Transverse colon (tissue), 4 donors: ENCODE measurements around the gene PTPN2. TPM values are rescaled to one million over a fixed set of nuclear protein-coding genes. Genes with fewer than 3 reads are reported as not detected.

ENCODE experiments used
- DNase-seq: peaks from one replicate; pipeline ENCODE4 v3.0.0-alpha.2; 2019
- H3K27ac ChIP-seq, 4 donors: fragments of 200-600 bp; sonication (generic); 2 replicates each; pipeline ENCODE4 v1.5.1; 2016 to 2018; ENCODE audit warnings: inconsistent platforms in 4 of 4
- H3K27me3 ChIP-seq: fragments of 200-600 bp; sonication (generic); 2 replicates; pipeline ENCODE4 v1.5.1; 2017; ENCODE audit warnings: inconsistent platforms
- H3K36me3 ChIP-seq, 4 donors: fragments of 200-600 bp; sonication (generic); 2 replicates each; pipeline ENCODE4 v1.5.1; 2017 to 2019; ENCODE audit warnings: inconsistent platforms in 4 of 4
- H3K4me1 ChIP-seq, 4 donors: fragments of 200-600 bp; sonication (generic); 2 replicates each; pipeline ENCODE4 v1.5.1; 2017 to 2020; ENCODE audit warnings: inconsistent platforms in 4 of 4
- H3K4me3 ChIP-seq, 4 donors: fragments of 200-600 bp; sonication (generic); 1 replicate in 1 of 4; 2 replicates in 3 of 4; pipeline versions ENCODE4 v1.5.1 to v1.6.1; 2017 to 2019; ENCODE audit warnings: inconsistent platforms in 4 of 4
- H3K9me3 ChIP-seq, 2 donors: fragments of 200-600 bp; sonication (generic); 2 replicates each; pipeline ENCODE4 v1.5.1; 2017 to 2019; ENCODE audit warnings: inconsistent platforms in 2 of 2
- CTCF ChIP-seq, 5 experiments: fragments of 200-600 bp in 3 of 5; fragments of 450-650 bp in 2 of 5; sonication (generic) in 3 of 5; IDR thresholded peaks; 1 replicate in 2 of 5; 2 replicates in 3 of 5; pipeline ENCODE4 v1.5.1; 2016 to 2017; ENCODE audit warnings: antibody characterized with exemption in 5 of 5, inconsistent platforms in 3 of 5, mild to moderate bottlenecking in 2 of 5, moderate library complexity in 1 of 5
- EP300 ChIP-seq: sonication (generic); formaldehyde crosslinking; IDR thresholded peaks from one replicate; pipeline ENCODE4 v1.6.1; 2017; ENCODE audit warnings: antibody characterized with exemption, low read depth
- POLR2A ChIP-seq: fragments of 450-650 bp; IDR thresholded peaks from one replicate; pipeline ENCODE4 v1.6.1; 2016; ENCODE audit warnings: antibody characterized with exemption, mild to moderate bottlenecking, moderate library complexity
- POLR2AphosphoS5 ChIP-seq, 3 donors: sonication (generic); formaldehyde crosslinking; IDR thresholded peaks; one replicate each; pipeline ENCODE4 v1.6.1; 2016; ENCODE audit warnings: antibody characterized with exemption in 3 of 3
- WGBS, 2 donors: methylation state at CpG; one replicate each; pipeline ENCODE4 v1.1.5; 2018; ENCODE audit warnings: low coverage in 1 of 2; 5-methylcytosine and 5-hydroxymethylcytosine counted together
- in situ Hi-C, 4 donors: fragments of 200-750 bp; cut with MboI; loops; one replicate each; pipeline versions ENCODE4 v1.15.0 to v1.15.1; 2017; ENCODE audit warnings: low sequenced_read_pairs in 3 of 4, low pct_ligation_motif_present in 1 of 4, low pct_unique_long_range_greater_than_20kb in 1 of 4
- intact Hi-C: fragments of 100-400 bp; cut with DNase I; formaldehyde crosslinking; loops from one replicate; pipeline ENCODE4 v1.15.1; 2023; ENCODE audit warnings: low total_unique reads
- total RNA-seq, 4 donors: library from RNA; depleted of rRNA; stranded (reverse); fragments of >200 nt; gene quantifications; one replicate each; pipeline ENCODE4 v1.1.0, GENCODE V29; 2016

The PTPN2 gene
- total RNA-seq, 4 donors from 2014 or later = 10.5 to 65.7 (median 46.1) TPM

DNA sequence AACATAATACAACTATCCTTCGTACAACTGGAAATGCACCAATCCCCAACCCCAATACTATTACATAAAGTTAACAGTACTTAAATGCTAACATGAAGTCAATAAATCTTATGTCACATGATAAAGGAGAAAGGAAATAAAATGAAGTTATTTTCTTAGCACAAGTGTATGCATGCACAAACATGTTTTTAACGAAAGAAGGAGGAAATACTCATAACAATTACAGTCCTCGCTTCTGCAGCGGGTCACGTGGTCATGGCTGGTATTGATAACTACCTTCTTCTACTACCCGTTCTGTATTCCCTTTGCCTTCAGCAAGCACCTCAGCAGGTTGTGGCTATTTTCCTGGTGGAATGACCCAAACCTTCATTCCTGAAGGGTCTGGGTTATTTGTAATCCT, 129.5 kb downstream of the PTPN2 start:
- DNase-seq = no peak
- intact Hi-C loops = no loop called here
- Histone ChIP-seq H3K27me3 (no peaks in the 10 kb centered on the region), H3K36me3 (no peaks in the 10 kb centered on the region), H3K27ac (no peak overlapping the region), H3K4me1 (no peaks in the 10 kb centered on the region), H3K4me3 (no peak overlapping the region), H3K9me3 (no peaks in the 10 kb centered on the region)
- no peak for TF ChIP-seq EP300
- no peak for TF ChIP-seq CTCF (IDR thresholded peaks at IDR 0.05)
- TF ChIP-seq POLR2A = no peak
- TF ChIP-seq POLR2AphosphoS5 (IDR thresholded peaks at IDR 0.05) = no peak
- in situ Hi-C loops = loop anchor here in 1 of 4 donors (10.0 kb wide), 1 partner anchor 60 kb away; no protein-coding TSS in a partner anchor
- 82 to 87% methylated on average over 5 to 6 of the region's 6 CpGs for WGBS, 2 donors

GRCh38 chr18:12751891-12752290, 132.1 kb downstream of the PTPN2 start:
- DNase-seq = no peak
- Histone ChIP-seq H3K9me3 (no peaks in the 10 kb centered on the region), H3K27ac (no peak overlapping the region), H3K4me3 (no peak overlapping the region), H3K36me3 (no peaks in the 10 kb centered on the region), H3K4me1 (no peaks in the 10 kb centered on the region), H3K27me3 (no peaks in the 10 kb centered on the region)
- TF ChIP-seq POLR2A (no peak), POLR2AphosphoS5 (IDR thresholded peaks at IDR 0.05) (no peak), CTCF (IDR thresholded peaks at IDR 0.05) (no peak), EP300 (no peak)
- WGBS, 2 donors = 84% methylated on average over 4 of the region's 4 CpGs; no CpG with 5 or more reads in 1 of the 2 donors
- intact Hi-C loops = no loop called here
- in situ Hi-C loops = loop anchor here in 1 of 4 donors (10.0 kb wide), 1 partner anchor 63 kb away; no protein-coding TSS in a partner anchor

DNA sequence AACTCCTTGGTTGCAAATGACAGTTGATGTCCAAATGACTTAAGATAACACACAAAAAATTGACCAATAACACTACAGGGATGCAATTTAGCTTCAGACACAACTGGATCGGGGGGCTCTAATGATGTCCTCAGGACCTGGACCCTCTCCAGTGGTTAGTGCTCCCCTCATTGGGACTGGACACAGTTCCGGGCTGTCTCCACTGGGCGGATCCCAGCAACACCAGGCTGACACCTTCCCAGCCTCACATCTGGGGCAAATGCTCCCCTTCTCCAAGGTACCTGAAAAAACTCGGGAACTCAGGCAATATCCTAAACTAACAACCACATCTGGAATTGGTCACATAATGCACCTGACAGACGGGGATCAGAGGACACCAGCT, 132.5 kb downstream of the PTPN2 start:
- in situ Hi-C loops = loop anchor here in 1 of 4 donors (10.0 kb wide), 1 partner anchor 63 kb away; no protein-coding TSS in a partner anchor
- no peaks in the 10 kb centered on the region for H3K27me3 ChIP-seq
- 91 to 95% methylated on average over 3 to 5 of the region's 5 CpGs for WGBS, 2 donors
- H3K27ac ChIP-seq = no peak overlapping the region
- H3K4me3 ChIP-seq = no peak overlapping the region
- TF ChIP-seq POLR2AphosphoS5 (IDR thresholded peaks at IDR 0.05) (no peak), EP300 (no peak), CTCF (IDR thresholded peaks at IDR 0.05) (no peak), POLR2A (no peak)
- H3K4me1 ChIP-seq = no peaks in the 10 kb centered on the region
- H3K9me3 ChIP-seq = no peaks in the 10 kb centered on the region
- no peaks in the 10 kb centered on the region for H3K36me3 ChIP-seq
- intact Hi-C loops = no loop called here
- DNase-seq = no peak

DNA sequence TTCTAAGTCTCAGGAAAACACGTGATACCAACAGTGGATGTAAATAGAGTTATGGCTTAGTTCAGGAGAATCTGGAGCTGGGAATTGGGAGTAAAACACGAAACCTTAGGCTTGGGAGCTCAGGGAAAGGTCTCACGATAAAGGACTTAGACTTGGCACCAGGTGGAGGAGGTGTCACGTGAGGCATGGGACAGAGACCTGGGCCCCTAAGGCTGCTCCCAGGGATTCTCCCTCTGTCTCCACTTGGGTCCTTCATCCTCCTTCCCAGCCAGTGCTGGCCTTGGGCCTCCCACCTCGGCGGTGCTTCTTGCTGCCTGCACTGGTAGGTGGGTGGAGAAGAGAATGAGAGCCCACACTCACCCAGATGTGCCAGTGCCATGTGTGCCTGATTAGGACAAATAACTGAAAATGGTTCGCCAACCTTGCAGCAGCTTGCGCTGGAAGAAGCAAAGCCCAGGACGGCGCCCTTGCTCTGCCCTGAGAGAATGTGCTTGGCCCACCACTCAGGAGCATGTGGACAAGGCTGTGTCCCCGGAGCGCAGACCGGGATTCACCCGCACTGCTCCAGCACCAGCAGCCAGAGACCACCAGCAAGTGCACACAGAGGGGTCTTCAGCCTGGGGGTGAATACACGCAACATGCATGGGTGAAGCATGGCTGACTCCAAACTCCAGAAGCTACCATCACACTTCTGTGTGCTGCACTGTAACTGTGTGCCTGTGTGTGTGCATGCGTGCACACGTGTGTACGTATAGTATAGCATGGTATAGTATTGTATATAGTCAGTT, 133.1 kb downstream of the PTPN2 start:
- Histone ChIP-seq H3K27me3 (no peaks in the 10 kb centered on the region), H3K9me3 (no peaks in the 10 kb centered on the region), H3K27ac (no peak overlapping the region), H3K4me1 (no peaks in the 10 kb centered on the region), H3K36me3 (no peaks in the 10 kb centered on the region), H3K4me3 (no peak overlapping the region)
- DNase-seq = no peak
- TF ChIP-seq CTCF (IDR thresholded peaks at IDR 0.05) = no peak
- TF ChIP-seq POLR2AphosphoS5 (IDR thresholded peaks at IDR 0.05) = no peak
- TF ChIP-seq POLR2A = no peak
- no peak for TF ChIP-seq EP300
- intact Hi-C loops (no loop called here), in situ Hi-C loops (loop anchor here in 1 of 4 donors (10.0 kb wide), 1 partner anchor 64 kb away; no protein-coding TSS in a partner anchor)
- 40 to 91% methylated on average over 1 to 13 of the region's 18 CpGs for WGBS, 2 donors
